ENCODE data around the gene NUAK1. TPM values are rescaled to one million over a fixed set of nuclear protein-coding genes. Genes with fewer than 3 reads are reported as not detected.
"Not testable (repeated sequence)": the region's sequence is repeated elsewhere in the genome, so short reads cannot be mapped to it uniquely, and the experiment has no call there.

Gene NUAK1
- total RNA-seq, 1 experiment from 2014 or later = 20.4 TPM

GRCh38 chr12:106150555-106150954 is 11.8 kb upstream of the NUAK1 start:
- no peak for DNase-seq (ENCODE audit: low spot score)
- in situ Hi-C loops (cut with HindIII; ENCODE audit: low sequenced_read_pairs) = no loop called here

DNA sequence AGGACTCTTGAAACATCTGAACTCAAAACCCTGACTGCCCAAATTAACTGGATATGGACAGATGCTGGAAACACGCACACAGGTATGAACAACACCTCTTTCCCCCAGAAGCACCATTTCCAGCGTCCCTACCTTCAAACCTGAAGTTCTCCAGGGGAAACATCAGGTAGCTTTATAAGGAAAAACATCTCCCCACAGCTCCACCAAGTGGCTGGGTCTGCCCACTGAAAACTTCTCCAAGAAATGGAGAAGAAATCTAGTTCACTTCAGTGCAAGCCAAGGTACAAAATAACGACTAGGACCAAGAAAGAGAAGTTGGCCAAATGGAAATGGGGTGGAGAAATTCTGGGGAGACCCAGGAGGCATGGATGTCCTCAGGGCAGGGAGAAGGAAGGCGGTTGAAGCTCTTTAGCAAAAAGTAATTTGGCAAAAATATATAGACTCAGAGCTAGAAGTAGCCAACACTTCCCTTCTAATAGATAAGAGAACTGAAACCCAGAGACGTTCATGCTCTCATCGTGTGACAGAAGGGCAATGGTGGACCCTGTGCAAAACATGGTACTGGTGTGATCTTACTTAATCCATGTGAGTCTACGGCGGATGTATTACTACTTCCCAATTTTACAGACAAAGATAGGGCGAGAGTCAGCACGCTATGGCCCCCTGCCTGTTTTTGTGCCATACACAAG is 10.5 kb upstream of the NUAK1 start:
- DNase-seq (ENCODE audit: low spot score) = no peak
- in situ Hi-C loops (cut with HindIII; ENCODE audit: low sequenced_read_pairs) = no loop called here

DNA sequence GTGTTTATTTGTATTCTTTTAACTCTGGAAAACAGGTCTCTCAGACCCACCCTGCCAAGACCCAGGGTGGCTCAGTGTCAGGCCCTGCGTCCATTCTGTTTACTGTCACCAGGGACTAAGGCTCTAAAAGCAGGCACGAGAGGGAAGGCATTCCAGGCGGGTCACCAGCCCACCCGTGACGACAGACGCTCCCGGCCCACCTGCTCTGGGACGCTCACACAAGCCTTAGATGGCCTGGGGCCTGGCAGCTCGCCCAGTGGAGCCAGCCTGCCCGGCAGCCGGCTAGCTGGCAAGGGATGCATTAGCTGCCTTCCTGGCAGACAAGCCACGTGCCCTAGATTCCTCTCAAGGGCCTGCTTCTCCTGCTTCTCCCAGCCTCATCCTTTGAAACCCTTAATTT is 9.2 kb upstream of the NUAK1 start:
- DNase-seq (ENCODE audit: low spot score) = peak; percentile 97
- in situ Hi-C loops (cut with HindIII; ENCODE audit: low sequenced_read_pairs) = no loop called here

GRCh38 chr12:106146987-106147386 is 8.2 kb upstream of the NUAK1 start:
- in situ Hi-C loops (cut with HindIII; ENCODE audit: low sequenced_read_pairs) = no loop called here
- no peak for DNase-seq (ENCODE audit: low spot score)

DNA sequence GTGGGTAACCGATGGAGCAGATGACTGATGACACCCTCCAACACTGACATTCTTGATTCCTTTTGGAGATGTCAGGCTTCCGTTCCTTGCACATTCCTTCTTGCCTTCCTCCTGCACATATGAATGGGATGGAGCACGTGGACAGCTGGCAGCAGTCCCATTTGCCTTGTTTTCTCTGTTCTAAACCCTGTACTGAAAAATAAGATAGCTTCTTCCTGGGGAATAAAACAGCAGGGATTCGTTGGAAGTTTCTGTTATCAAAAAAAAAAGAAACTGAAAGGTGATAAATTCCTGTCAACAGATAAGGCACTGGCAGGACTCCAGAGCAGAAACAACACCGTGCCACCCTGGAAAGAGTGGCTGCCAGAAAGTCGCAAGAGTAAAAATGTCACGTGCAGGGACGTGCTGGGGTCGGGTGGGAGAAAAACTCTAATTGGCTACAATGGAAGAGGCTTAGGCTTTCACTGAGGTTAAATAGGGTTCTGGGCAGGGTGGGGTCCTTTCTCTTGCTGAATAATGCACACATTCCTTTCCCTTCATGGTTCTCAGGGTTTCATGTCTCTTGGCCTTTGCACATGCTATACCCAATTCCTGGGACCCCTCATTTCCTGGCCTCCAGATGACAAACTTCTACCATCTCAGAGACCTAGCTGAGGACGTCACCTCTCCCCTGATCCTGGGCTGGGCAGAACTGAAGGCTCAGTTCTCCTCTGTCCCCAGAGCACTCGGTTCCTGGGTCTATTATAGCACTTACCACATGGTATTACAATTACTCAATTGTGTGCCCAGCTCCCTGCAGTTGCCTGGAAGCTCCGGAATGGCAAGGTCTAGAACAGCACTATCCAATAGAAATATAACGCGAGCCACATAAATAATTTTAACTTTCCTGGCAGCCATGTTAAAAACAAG is 7.0 kb upstream of the NUAK1 start:
- in situ Hi-C loops (cut with HindIII; ENCODE audit: low sequenced_read_pairs) = no loop called here
- DNase-seq (ENCODE audit: low spot score) = no peak

- DNase-seq (ENCODE audit: low spot score) = no peak
- in situ Hi-C loops (cut with HindIII; ENCODE audit: low sequenced_read_pairs) = no loop called here
Observed at GRCh38 chr12:106144847-106145246, 6.1 kb upstream of the NUAK1 start.

DNA sequence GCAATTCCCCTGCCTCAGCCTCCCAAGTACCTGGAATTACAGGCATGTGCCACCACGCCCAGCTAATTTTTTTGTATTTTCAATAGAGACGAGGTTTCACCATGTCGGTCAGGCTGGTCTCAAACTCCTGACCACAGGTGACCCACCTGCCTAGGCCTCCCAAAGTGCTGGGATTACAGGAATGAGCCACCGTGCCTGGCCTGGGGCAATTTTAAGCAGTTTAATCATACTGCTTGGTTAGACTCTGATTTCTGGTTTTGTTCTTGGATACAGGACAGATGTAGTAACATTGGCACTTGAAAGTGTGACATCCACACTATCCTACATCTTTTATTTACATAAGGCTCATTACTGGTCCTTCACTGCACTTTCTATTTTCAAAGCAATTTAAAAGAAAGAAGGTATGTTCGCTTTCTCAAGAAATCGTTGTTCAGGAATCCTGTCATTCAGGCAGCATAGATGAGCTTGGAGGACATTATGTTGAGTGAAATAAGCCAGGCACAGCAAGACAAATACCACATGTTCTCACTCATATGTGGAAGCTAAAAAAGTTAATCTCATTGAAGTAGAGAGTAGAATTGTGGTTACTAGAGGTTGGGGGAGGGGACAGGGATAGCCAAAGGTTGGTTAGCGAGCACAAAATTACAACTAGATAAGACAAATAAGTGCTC is 4.0 kb upstream of the NUAK1 start:
- in situ Hi-C loops (cut with HindIII; ENCODE audit: low sequenced_read_pairs) = no loop called here
- DNase-seq (ENCODE audit: low spot score) = no peak

GRCh38 chr12:106141920-106142319 is 3.2 kb upstream of the NUAK1 start:
- in situ Hi-C loops (cut with HindIII; ENCODE audit: low sequenced_read_pairs); DNase-seq (ENCODE audit: low spot score): not testable (repeated sequence)

DNA sequence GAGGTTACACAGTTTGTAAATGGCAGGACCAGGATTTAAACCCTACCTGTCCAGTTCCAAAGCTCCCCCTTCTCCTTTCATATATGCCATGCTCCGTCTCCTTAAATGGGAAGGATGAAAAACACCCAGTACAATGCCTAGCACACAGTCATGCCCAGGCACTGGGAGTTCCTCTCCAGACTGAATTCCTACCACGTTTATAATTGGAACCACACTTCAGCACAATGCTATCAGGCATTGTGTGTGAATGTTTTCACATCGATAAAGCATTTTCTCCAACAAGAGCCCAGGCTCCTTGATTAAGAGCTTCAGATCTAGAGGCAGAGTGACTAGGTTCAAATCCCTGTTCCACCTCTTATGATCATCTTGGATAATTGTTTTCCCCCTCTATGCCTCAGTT is 2.7 kb upstream of the NUAK1 start:
- DNase-seq (ENCODE audit: low spot score) = no peak
- in situ Hi-C loops (cut with HindIII; ENCODE audit: low sequenced_read_pairs) = no loop called here

DNA sequence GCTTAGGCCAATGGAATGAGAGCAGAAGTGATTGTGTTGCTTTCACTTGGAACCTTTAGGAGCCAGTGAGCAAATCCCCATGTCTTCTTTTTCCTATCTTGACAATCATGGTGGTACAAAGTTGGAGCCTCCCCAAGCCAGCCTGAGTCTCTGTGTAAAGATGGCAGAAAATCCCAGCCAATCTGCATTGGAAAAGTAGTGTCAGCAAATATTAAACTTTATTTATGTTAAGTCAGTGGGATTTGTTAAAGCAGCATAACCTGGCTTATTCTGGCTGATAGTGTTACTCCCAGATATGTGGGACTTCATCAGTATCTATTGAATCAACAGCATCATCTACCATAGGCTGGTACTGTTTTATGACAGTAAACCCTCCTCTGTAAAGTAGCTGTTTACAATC is 2.2 kb upstream of the NUAK1 start:
- DNase-seq (ENCODE audit: low spot score) = no peak
- in situ Hi-C loops (cut with HindIII; ENCODE audit: low sequenced_read_pairs) = no loop called here

GRCh38 chr12:106140223-106140986 is 1.7 kb upstream of the NUAK1 start:
- DNase-seq (ENCODE audit: low spot score) = peak; percentile 54
- in situ Hi-C loops (cut with HindIII; ENCODE audit: low sequenced_read_pairs) = no loop called here

GRCh38 chr12:106139422-106140171 is 843 bp upstream of the NUAK1 start:
- in situ Hi-C loops (cut with HindIII; ENCODE audit: low sequenced_read_pairs) = no loop called here
- peak; percentile 62 for DNase-seq (ENCODE audit: low spot score)

GRCh38 chr12:106138357-106138632 is 459 bp downstream of the NUAK1 start:
- in situ Hi-C loops (cut with HindIII; ENCODE audit: low sequenced_read_pairs) = no loop called here
- peak; percentile 52 for DNase-seq (ENCODE audit: low spot score)

DNA sequence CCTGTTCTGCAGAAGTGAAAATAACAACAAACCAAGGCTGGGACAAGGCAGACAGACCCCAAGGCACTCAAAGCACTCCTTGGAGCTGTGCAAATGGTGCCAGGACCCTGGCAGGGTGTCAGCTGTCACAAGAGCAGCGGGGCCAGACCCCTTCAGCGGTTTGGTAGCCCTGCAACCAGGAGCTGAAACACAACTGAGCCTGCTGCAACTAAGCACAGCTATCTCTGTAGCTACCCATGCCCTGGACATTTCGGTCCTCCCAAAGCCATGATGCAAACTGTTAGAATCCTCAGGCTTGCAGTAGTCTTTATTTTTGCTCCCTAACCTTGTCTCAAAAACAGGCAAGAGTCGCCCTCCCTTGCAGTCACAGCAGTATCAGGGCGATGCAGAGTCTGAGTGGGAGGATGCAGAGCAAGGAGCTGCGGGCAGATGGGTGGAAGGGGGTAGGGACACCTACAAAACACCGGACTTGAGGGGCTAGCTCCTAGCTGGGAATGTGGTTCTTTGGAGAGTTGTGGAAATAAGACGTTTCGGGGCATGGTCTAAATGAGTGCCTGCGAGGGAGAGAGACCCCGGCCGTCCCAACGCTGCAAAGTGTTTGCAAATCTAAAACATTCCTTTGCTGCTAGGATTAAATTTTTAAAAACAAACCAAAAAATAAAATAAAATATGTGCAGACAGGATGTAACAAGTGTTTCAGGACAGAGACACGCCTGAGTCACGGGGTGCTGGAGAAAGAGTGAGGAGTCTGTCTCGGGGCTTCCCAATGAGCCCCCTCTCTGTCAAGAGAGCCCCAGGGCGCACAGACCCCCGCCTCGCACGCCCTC is 1.0 kb downstream of the NUAK1 start:
- peak; percentile 75 for DNase-seq (ENCODE audit: low spot score)
- in situ Hi-C loops (cut with HindIII; ENCODE audit: low sequenced_read_pairs) = no loop called here

- in situ Hi-C loops (cut with HindIII; ENCODE audit: low sequenced_read_pairs) = no loop called here
- peak; percentile 96 for DNase-seq (ENCODE audit: low spot score)
Observed at GRCh38 chr12:106136263-106136662, 2.5 kb downstream of the NUAK1 start.

GRCh38 chr12:106135781-106136180 is 3.0 kb downstream of the NUAK1 start:
- DNase-seq (ENCODE audit: low spot score) = peak; percentile 83
- in situ Hi-C loops (cut with HindIII; ENCODE audit: low sequenced_read_pairs) = no loop called here

GRCh38 chr12:106135075-106135474 is 3.7 kb downstream of the NUAK1 start:
- in situ Hi-C loops (cut with HindIII; ENCODE audit: low sequenced_read_pairs) = no loop called here

GRCh38 chr12:106134294-106134949 is 4.3 kb downstream of the NUAK1 start:
- in situ Hi-C loops (cut with HindIII; ENCODE audit: low sequenced_read_pairs) = no loop called here
- DNase-seq (ENCODE audit: low spot score) = no peak

More at GRCh38 chr12:106135075-106135474, 3.7 kb downstream of the NUAK1 start:
- DNase-seq (ENCODE audit: low spot score) = peak; percentile 74

Data from G401 (cell line).